Measurements from ENCODE around the gene PEMT. TPM values are rescaled to one million over a fixed set of nuclear protein-coding genes. Genes with fewer than 3 reads are reported as not detected.

The PEMT gene
- total RNA-seq, 4 donors from 2014 or later, result 29.9 to 47.5 (median 44.3) TPM

- intact Hi-C loops (cut with DNase I; ENCODE audit: low total_unique reads), result loop anchor here (10.0 kb wide), 1 partner anchor 53 kb away; no protein-coding TSS in a partner anchor
- DNase-seq (ENCODE audit: low spot score in 2 of 2), result no peak
- no peak overlapping the region for H3K4me3 ChIP-seq (ENCODE audit: low read depth, poor library complexity, severe bottlenecking)
- 72 to 73% methylated on average over 7 to 12 of the region's 12 CpGs for WGBS, 2 donors
- TF ChIP-seq CTCF (IDR thresholded peaks at IDR 0.05), result no peak
- TF ChIP-seq POLR2A (IDR thresholded peaks at IDR 0.05), result no peak
These were observed 80.2 kb downstream of the PEMT start for GRCh38 chr17:17511293-17511741.

GRCh38 chr17:17510456-17511292 lies 80.8 kb downstream of the PEMT start:
- WGBS, 2 donors, result 82 to 92% methylated on average over 20 of the region's 20 CpGs
- intact Hi-C loops (cut with DNase I; ENCODE audit: low total_unique reads), result loop anchor here (10.0 kb wide), 1 partner anchor 54 kb away; no protein-coding TSS in a partner anchor
- no peak for DNase-seq (ENCODE audit: low spot score in 2 of 2)
- TF ChIP-seq CTCF (IDR thresholded peaks at IDR 0.05) (no peak), POLR2A (IDR thresholded peaks at IDR 0.05) (no peak)
- H3K4me3 ChIP-seq (ENCODE audit: low read depth, poor library complexity, severe bottlenecking), result no peak overlapping the region

- 90 to 91% methylated on average over 21 of the region's 21 CpGs for WGBS, 2 donors
These were observed 81.7 kb downstream of the PEMT start for GRCh38 chr17:17509601-17510425.

GRCh38 chr17:17508646-17509591 lies 82.6 kb downstream of the PEMT start:
- intact Hi-C loops (cut with DNase I; ENCODE audit: low total_unique reads), result loop anchor here (10.0 kb wide), 2 partner anchors 116 to 154 kb away; no protein-coding TSS in a partner anchor
- H3K4me3 ChIP-seq (ENCODE audit: low read depth, poor library complexity, severe bottlenecking), result no peak overlapping the region
- no peak for DNase-seq (ENCODE audit: low spot score in 2 of 2)
- 90 to 93% methylated on average over 30 to 31 of the region's 33 CpGs for WGBS, 2 donors
- TF ChIP-seq POLR2A (IDR thresholded peaks at IDR 0.05) (no peak), CTCF (IDR thresholded peaks at IDR 0.05) (no peak)

More at GRCh38 chr17:17509601-17510425, 81.7 kb downstream of the PEMT start:
- TF ChIP-seq CTCF (IDR thresholded peaks at IDR 0.05) (no peak), POLR2A (IDR thresholded peaks at IDR 0.05) (no peak)
- no peak for DNase-seq (ENCODE audit: low spot score in 2 of 2)
- no peak overlapping the region for H3K4me3 ChIP-seq (ENCODE audit: low read depth, poor library complexity, severe bottlenecking)
- intact Hi-C loops (cut with DNase I; ENCODE audit: low total_unique reads), result loop anchor here (10.0 kb wide), 3 partner anchors 55 to 155 kb away; no protein-coding TSS in a partner anchor

GRCh38 chr17:17508019-17508535 lies 83.4 kb downstream of the PEMT start:
- TF ChIP-seq POLR2A (IDR thresholded peaks at IDR 0.05) (no peak), CTCF (IDR thresholded peaks at IDR 0.05) (no peak)
- no peak for DNase-seq (ENCODE audit: low spot score in 2 of 2)
- H3K4me3 ChIP-seq (ENCODE audit: low read depth, poor library complexity, severe bottlenecking), result no peak overlapping the region
- intact Hi-C loops (cut with DNase I; ENCODE audit: low total_unique reads), result loop anchor here (10.0 kb wide), 2 partner anchors 117 to 153 kb away; no protein-coding TSS in a partner anchor
- 88 to 92% methylated on average over 11 of the region's 11 CpGs for WGBS, 2 donors
